ENCODE measurements around the gene SEMG2. TPM values are rescaled to one million over a fixed set of nuclear protein-coding genes. Genes with fewer than 3 reads are reported as not detected.

Gene SEMG2
- total and polyA plus RNA-seq, 9 of the 15 experiments (the other 6 are each of a cell fraction or from before 2014, with no cell fraction given), result not detected

DNA sequence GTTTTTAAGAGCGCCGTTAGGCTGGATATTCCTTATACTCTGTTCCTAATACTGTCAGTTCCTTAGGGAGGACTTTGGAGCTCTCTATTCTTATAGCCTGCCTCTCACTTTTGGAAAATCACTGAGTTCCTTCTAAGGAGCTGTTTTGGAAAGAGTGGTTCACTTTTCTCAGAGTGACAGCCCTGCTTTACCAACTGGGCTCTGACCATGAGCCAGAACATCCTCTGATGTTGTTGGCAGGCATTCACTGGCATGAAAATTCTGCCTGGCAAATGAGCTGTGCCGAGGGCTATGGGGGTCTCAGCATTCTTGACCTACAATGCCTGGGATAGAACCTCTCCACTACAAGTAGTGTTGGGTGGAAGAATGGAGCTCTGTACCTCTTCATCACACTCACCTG lies 29.2 kb upstream of the SEMG2 start:
- H3K79me2 ChIP-seq (ENCODE audit: control insufficient read depth, insufficient read depth, low read length), result no peaks in the 10 kb centered on the region
- peaks cover 0 to 2% of the 10 kb centered on the region in 2 experiments; a peak in 2 of 5 replicates for H3K27me3 ChIP-seq (ENCODE audit: control insufficient read depth in 2 of 2, insufficient read depth in 2 of 2, low read length in 2 of 2)
- ATAC-seq (no peak), DNase-seq (ENCODE audit: extremely low read depth in 1 of 4, low spot score in 3 of 4) (no peak), FAIRE-seq (no peak)
- H3K9me1 ChIP-seq (ENCODE audit: control insufficient read depth, insufficient read depth, low read length), result no peaks in the 10 kb centered on the region
- H3K27ac ChIP-seq (ENCODE audit: extremely low read depth, low read depth, low read length), result no peak overlapping the region
- in situ Hi-C loops (cut with MboI), result no loop called here
- 0% methylated on average over 3 of the region's 3 CpGs for WGBS (ENCODE audit: insufficient coverage, low coverage, missing lambda C conversion rate)
- no peak overlapping the region for H3K4me2 ChIP-seq (ENCODE audit: insufficient read depth, low read length)
- no peaks in the 10 kb centered on the region for H3K9me3 ChIP-seq (replicated peaks; ENCODE audit: control insufficient read depth, insufficient read depth, low read depth, low read length)
- H3K4me1 ChIP-seq (replicated peaks in 1 of 2; ENCODE audit: control insufficient read depth in 2 of 2, insufficient read depth in 2 of 2, low read length in 2 of 2), result no peaks in the 10 kb centered on the region
- ChIA-PET POLR2A (interaction anchor here (0.6 kb wide), 1 partner anchor 8 kb away, joined by 3 read pairs; no protein-coding TSS in a partner anchor), CTCF (ENCODE audit: low intra/inter-chr PET ratio) (no interaction called here)
- no peak overlapping the region for H3K9ac ChIP-seq (ENCODE audit: insufficient read depth in 1 of 2, low read depth in 2 of 2, low read length in 2 of 2)
- no peak overlapping the region for H3K4me3 ChIP-seq
- no TSS peak for BruUV-seq (replicated peaks)
- H3K36me3 ChIP-seq (ENCODE audit: control insufficient read depth, insufficient read depth, low read length), result no peaks in the 10 kb centered on the region
- intact Hi-C loops (cut with micrococcal nuclease), result no loop called here
- no peaks in the 10 kb centered on the region for H4K20me1 ChIP-seq (replicated peaks; ENCODE audit: control insufficient read depth, insufficient read depth, low read length)
- TF ChIP-seq DNMT1 (IDR thresholded peaks at IDR 0.05) (no peak), ESRRB (CRISPR knock-in tag; IDR thresholded peaks at IDR 0.05; ENCODE audit: borderline replicate concordance) (no peak), RBM17 (IDR thresholded peaks at IDR 0.05; ENCODE audit: borderline replicate concordance, low read depth, low read length) (no peak), XRCC5 (IDR thresholded peaks at IDR 0.05; ENCODE audit: low read depth, low read length) (no peak), RBBP5 (IDR thresholded peaks at IDR 0.05; ENCODE audit: borderline replicate concordance, insufficient read depth, low read length, poor library complexity, severe bottlenecking) (no peak), ZEB2 (IDR thresholded peaks at IDR 0.05) (no peak), ATF1 (CRISPR knock-in tag; IDR thresholded peaks at IDR 0.05) (no peak), ATF1 (tag; IDR thresholded peaks at IDR 0.05) (no peak), SIN3A (IDR thresholded peaks at IDR 0.05; ENCODE audit: borderline replicate concordance in 2 of 2, control insufficient read depth in 1 of 2, low read depth in 2 of 2, low read length in 2 of 2) (no peak), FOXJ3 (CRISPR knock-in tag; IDR thresholded peaks at IDR 0.05) (no peak), BRD9 (IDR thresholded peaks at IDR 0.05; ENCODE audit: low read depth, partially characterized antibody) (no peak), NR3C1 (CRISPR knock-in tag; IDR thresholded peaks at IDR 0.05) (no peak), EP400 (IDR thresholded peaks at IDR 0.05) (no peak), CHCHD3 (CRISPR knock-in tag; IDR thresholded peaks at IDR 0.05) (no peak), POLR2H (tag; IDR thresholded peaks at IDR 0.05; ENCODE audit: low read depth) (no peak), ZNF561 (CRISPR knock-in tag; conservative IDR thresholded peaks at IDR 0.05) (no peak), TCF7 (IDR thresholded peaks at IDR 0.05; ENCODE audit: borderline replicate concordance) (no peak), RBM14 (IDR thresholded peaks at IDR 0.05; ENCODE audit: borderline replicate concordance, insufficient read depth, low read depth, low read length) (no peak)
- TF ChIP-seq, protein P1, sequence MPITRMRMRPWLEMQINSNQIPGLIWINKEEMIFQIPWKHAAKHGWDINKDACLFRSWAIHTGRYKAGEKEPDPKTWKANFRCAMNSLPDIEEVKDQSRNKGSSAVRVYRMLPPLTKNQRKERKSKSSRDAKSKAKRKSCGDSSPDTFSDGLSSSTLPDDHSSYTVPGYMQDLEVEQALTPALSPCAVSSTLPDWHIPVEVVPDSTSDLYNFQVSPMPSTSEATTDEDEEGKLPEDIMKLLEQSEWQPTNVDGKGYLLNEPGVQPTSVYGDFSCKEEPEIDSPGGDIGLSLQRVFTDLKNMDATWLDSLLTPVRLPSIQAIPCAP (CRISPR knock-in tag; IDR thresholded peaks at IDR 0.05; ENCODE audit: borderline replicate concordance), result no peak
- TF ChIP-seq, protein P2, sequence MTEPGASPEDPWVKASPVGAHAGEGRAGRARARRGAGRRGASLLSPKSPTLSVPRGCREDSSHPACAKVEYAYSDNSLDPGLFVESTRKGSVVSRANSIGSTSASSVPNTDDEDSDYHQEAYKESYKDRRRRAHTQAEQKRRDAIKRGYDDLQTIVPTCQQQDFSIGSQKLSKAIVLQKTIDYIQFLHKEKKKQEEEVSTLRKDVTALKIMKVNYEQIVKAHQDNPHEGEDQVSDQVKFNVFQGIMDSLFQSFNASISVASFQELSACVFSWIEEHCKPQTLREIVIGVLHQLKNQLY (CRISPR knock-in tag; conservative IDR thresholded peaks at IDR 0.05), result no peak
- no peak overlapping the region for H2AFZ ChIP-seq (ENCODE audit: low read depth, low read length)
